ENCODE measurements around the gene TWSG1. TPM values are rescaled to one million over a fixed set of nuclear protein-coding genes. Genes with fewer than 3 reads are reported as not detected.
"Not testable (repeated sequence)": the region's sequence is repeated elsewhere in the genome, so short reads cannot be mapped to it uniquely, and the experiment has no call there.

The TWSG1 gene
- polyA plus RNA-seq, 5 donors: 60.2 to 99.0 (median 70.5) TPM

DNA sequence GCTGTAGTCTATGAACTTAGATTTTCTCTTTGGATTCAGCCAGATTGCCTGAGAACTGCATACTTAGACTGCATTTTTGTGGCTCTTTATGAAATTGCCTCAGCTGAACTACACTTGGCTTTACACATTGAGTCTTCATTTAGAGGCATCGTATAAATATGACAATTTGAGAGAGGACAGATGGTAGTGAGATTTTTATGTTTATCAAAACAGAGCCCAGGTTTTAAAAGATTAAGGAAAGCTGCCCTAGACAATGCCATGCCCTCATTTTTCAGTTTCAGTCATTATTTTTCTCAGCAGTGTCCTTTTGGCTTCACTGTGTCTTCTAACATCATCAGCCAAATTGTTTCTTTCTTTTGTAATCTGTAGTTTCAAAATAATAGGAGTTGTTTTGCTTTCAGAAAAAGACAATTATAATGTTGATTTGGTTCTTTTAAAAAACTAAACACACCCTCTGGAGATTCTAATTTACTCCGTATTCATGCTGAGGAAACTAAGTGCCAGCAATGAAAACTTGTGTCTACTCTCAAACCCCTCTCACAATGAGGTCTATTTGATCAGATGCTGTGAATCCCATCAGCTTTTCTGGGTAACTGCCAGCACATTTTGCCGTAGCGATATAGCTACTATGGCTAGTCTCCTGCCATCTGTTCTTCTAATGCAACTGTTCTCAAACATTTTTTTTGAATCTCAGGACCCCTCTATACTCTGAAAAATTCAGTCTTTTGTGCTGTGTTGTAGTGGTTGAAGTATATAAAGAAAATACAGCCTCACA, 46.2 kb downstream of the TWSG1 start:
- peak; percentile 59 to 63 for DNase-seq

DNA sequence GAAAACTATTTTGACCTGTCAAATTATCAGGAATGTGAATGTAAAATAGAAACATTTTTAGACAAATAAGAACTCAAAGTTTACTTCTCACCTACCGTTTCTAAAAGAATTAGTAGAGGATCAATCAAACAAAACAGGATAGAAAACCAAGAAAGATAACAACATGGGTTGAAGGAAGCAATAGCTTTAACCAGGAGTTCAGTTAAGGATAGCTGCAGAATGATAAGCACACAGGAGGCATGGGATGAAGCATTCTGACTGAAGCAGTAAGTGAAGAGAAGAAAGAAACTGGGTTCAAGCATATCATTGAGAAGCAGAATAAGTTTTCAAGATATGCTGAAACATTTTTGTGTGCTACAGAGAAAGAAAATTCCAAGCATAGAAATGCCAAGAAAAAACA, 52.3 kb downstream of the TWSG1 start:
- no peak for DNase-seq

DNA sequence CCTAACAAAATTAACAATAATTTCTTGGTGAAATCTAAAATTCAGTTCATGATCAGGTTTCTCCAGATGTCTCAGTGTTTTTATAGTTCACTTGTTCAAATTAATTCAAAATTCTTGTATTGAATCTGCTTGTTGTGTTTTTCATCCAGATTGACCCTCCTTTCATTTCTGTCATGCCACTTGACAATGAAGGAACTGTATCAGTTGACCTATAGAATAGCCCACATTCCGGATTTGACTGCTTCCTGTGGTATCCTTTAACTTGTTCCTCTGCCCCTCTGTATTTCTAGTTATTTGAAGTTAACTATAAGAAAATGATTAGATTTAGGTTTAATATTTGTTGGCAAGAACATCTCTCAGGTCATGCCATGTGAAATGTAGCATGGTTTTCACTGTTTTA, 53.3 kb downstream of the TWSG1 start:
- no peak for DNase-seq

DNA sequence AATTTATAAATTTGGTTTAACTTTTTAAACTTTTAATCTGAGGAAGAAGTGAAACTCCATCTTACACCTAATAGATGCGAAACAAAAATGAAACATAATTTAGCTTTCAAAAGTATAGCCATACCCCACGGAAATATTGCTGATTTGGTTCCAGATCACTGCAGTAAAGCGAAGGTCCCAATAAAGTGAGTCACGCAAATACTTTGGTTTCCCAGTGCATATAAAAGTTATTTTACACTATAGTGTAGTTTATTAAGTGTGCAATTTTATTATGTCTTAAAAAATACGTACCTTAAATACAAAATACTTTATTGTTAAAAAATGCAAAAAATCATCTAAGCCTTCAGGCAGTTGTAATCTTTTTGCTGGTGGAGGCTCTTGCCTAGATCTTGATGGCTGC, 55.1 kb downstream of the TWSG1 start:
- no peak for DNase-seq

DNA sequence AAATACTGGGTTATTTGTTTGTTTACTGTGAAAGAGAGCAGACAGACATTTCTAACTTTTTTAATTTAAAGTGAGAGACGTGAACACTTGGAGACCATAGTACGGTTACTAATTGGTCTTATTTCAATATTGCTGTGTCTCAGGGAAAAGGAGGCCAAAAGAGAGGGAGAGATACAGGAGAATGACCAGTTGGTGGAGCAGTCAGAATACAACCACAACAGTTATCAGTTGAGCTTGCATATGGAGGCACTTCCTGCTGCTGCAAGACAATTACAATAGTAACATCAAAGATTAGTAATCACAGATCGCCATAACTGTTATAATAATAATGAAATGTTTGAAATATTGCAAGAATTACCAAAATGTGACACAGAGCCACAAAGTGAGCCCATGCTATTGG, 58.2 kb downstream of the TWSG1 start:
- no peak for DNase-seq

DNA sequence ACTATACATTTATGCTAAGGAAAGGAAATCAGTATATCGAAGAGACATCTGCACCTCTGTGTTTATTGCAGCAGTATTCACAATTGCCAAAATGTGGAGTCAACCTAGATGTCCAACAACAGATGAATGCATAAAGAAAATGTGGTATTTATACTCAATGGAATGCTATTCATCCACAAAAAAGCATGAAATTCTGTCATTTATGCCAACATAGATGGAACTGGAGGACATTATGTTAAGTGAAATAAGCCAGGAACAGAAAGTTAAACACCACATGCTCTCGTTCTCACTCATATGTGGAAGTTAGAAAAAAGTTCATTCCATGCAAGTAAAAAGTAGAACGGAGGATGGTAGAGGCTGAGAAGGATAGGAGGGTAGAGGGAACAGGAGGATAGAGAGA, 59.5 kb downstream of the TWSG1 start:
- no peak for DNase-seq

DNA sequence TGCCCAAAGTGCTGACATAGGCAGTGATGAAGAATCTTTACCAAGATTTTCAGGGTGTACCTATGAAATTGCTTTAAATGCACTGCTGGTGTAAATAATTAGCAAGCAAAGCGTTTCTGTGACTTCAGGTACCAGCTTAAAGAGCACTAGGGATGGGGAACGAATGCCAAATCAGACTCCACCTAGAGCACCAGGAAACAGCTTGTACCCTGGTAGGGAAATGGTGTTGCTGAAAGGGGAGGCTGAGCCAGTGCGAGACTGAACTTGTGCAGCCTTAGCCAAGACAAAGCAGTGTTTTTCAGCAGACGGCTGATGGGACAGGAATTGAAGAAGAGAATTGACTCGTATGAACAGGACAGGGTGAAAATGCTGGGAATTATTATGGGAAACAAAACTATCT, 65.6 kb downstream of the TWSG1 start:
- DNase-seq: no peak

DNA sequence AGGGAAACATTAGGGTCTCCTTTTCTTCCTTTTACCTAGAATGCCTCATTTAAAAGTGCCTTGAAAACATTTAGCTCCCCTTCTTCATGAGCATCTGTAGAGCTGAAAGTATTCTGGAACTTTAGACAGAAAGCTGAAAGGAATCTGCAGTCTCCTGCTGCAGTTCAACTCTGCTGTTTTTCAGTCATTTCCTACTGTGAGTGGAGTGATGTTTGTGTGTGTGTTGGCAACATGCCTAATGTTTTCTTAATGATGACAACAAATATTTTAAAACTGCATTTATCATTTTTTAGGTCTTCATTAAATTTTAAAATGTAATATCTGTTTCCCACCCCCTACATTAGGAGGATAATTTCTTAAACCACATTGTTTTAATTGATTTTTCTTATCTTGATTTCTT, 66.6 kb downstream of the TWSG1 start:
- no peak for DNase-seq

DNA sequence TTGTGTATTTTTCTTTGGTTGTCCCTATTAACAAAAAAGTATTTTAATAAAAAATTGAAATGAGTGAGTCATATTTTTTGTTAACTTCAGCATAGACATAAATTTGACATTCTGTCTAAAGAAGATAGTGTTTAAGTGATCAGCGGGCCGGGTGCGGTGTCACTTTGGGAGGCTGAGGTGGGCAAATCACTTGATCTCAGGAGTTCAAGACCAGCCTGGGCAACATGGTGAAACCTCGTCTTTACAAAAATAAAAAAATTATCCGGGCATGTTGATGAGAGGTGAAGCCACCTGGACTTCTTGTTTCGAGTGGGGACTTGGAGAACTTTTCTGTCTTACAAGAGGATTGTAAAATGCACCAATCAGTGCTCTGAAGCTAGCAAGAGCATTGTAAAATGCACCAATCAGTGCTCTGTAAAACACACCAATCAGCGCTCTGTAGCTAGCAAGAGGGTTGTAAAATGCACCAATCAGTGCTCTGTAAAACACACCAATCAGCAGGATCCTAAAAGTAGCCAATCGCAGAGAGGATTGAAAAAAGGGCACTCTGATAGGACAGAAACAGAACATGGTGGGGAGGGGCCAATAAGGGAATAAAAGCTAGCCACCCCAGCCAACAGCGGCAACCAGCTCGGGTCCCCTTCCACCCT, 67.9 kb downstream of the TWSG1 start:
- DNase-seq: not testable (repeated sequence)

DNA sequence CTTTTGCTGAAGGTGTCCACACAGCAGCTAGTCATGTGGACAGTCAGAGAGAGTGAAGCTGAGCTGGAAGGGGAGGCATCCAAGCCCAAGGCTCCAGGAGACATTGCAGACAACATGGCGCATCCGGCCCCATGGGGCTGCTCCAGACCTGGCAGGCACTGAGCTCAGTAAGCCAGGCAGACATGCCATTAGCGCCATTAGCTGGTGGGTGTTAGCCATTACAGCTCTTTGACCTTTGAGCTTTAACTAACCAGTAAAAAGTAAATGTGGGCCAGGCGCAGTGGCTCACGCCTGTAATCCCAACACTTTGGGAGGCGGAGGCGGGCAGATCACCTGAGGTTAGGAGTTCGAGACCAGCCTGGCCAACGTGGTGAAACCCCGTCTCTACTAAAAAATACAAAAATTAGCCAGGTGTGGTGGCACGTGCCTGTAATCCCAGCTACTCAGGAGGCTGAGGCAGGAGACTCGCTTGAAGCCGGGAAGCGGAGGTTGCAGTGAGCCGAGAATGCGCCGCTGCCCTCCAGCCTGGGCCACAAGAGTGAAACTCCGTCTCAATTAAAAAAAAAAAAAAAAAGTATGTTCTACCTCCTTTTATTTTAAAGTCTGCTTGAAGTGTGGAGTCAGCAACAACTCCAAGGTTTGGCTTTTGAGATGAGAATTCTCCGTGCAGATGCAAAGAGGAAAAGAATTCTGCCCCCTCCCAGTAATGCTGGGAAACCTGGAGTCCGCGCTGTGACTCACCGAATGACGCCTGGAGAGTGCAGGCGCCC, 69.4 kb downstream of the TWSG1 start:
- no peak for DNase-seq

DNA sequence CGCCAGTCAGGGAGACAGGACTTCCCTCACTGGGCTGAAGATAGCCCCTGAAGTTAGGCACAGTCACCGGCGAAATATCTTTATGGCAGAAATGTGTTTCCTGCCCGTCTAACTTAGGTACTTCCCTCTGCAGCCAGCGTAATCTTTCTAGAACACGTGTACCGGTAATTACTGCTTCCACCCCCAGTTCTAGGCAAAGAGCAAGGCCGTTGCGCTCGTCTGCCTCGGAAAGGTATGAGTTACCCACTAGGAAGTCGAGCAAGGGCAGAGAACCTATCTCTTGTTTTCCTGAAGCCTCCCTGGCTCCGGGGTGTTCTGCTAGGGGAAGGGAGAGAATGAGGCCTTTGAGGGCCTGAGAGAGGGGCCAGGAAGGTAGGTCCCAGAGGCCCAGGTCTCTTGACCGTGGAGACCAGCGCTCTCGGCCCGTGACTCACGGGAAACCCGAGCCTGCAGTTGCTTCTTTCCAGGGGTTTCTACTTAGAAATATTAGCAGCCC, 70.0 kb downstream of the TWSG1 start:
- no peak for DNase-seq

DNA sequence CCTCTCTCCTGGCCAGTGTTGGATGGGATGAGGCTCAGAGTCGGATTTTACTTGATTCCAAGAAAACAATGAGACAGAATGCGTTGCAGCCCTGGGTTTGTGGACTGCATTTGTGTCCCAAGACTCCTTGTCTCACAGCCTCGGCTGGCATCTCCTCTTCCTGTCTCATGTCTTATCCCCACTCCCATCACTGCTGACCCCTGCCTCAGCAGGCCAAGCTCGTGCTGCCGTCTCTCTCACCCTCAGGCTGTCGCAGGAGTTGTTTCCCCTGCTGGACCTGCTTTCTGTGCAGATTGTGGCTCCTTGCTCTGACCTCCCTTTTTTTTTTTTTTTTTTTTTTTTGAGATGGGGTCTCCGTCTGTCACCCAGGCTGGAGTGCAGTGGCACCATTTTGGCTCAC, 70.6 kb downstream of the TWSG1 start:
- DNase-seq: no peak

DNA sequence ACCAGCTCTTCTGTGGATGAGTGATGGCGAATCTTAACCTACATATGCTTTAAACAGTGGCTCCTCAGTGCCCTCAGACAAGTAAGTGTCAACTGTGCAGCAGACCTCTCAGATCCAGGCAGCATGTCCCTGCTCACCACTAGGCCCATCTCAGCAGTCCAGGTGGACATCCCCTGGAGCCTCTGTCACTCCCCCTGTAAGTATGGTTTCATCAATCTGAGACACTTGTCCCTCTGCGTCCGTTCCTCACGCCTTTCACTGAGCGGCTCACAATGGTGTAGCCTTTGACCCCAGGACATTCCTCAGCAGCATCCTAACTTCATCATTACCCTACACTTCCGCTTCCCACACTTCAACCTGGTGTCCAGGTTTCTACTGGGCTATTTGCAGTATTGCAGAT, 71.4 kb downstream of the TWSG1 start:
- DNase-seq: no peak

DNA sequence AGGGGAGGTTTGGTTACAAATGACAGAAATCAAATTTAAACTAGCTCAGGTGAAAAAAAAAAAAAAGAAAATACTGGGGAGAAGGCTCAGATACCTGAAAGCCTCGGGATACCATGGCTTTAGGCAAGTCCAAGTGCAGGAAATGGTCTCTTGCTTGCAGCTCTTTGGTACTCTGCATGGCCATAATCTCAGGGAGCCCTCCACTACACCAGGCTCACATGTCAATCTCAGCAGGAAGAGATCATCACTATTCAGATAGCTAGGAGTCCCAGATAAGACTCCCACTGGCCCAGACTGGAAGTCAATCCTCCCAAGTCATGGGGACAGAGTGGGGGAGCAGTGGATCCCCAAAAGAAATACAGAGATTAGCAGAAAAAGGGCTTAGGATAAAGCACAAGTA, 75.9 kb downstream of the TWSG1 start:
- no peak for DNase-seq

DNA sequence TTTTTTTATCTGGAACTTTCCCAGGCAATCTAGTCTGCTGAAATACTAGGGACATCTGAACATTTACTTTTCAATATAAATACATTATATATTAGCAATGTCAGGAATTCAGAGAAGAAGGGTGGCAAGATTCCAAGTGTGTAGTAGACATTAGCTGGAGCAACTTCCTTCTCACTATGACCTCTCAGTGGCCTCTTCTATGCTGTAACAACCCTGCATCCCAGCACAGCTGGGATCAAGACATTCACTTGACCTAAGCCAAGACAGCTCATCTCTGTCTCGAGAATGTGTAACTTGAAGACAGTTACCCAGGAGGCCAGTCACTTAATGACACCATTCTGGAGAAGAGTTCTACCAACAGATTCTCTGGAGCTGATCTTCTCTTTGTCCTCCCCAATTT, 79.0 kb downstream of the TWSG1 start:
- DNase-seq: peak; percentile 51 to 62

DNA sequence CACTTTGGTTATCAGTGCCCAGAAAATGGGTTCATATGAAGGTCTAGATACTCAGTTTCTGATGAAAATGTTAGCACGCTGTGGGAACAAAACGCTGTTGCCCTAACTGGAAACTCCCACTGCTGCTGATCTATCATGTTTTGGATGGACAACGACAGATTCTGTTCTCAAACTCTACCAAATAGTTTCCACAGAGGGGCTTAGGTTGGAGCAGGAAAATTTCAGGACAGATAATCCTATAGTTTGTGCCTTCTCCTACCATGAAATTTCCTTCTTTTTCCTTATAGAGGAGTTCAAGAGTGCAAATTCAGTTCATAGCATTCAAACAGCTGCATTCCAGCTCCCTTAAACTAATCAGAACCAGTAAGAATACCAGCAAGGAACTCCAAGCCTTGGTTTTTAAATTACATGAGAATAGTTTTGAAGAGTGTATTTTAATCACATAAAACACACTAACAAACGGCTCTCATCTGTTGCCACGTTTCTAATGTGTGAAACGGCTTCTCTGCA, 82.0 kb downstream of the TWSG1 start:
- no peak for DNase-seq

DNA sequence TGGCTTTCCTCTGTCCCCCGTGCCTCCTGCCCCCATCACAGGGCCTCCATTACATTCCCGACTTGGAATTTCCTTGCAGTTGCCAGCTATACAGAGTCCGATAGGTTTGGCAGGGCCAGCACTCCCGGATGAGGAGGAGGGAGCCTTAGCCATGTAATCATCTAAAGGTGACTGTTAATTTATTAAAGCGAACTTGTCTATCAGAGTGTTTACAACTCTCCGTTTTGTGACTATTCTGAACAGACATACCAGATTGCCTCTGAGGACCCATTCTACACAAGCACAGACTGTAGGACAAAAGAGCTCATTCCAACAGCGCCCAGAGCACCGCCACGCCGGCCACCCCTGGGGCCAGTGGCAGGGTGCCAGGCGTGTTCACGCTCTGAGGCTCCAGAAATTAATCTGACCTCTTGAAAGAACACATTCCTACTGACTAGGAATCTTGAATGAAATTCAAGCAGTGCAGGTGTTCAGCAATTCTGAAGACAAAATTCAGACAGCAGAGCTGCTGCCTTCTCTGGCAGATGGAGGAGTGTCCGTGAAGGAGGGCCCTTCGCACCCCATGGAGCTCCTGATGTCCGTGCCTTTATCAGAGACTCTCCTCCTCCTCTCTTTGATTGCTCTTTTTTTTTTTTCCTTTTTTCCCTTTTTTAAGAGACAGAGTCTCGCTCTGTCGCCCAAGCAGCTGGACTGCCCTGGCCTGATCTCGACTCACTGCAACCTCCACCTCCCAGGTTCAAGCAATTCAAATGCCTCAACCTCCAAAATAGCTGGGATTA, 82.7 kb downstream of the TWSG1 start:
- DNase-seq: peak; percentile 73 to 79

DNA sequence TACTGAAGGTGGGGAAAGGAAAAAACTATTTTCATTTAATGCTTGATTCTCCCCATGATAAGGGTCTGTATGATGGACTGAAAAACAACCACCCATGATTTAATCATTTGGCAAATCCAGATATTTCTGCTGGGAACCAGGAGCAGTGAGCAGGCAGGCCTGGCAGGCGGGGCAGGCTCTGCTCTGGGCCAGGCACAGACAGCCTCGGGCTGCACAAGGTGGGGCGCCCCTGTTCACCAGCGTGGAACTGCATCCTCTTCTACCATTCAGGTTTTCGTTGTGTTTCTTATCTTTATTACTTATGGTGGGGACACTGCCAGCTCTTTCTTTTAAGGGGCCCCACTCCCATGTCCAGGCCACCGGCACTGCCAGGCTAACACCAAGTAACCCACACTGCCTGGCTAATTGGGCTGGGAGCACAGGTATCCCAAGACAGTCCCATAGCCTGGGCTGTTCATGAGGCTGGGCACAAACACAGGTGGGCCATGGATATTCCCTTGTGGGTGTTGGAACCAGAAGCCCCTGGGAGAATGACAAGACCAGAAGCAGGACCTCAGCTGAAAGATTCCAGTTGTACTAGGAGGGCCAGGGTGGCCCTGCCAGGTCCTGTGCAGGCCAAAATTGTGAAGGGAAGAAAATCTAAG, 83.6 kb downstream of the TWSG1 start:
- no peak for DNase-seq

DNA sequence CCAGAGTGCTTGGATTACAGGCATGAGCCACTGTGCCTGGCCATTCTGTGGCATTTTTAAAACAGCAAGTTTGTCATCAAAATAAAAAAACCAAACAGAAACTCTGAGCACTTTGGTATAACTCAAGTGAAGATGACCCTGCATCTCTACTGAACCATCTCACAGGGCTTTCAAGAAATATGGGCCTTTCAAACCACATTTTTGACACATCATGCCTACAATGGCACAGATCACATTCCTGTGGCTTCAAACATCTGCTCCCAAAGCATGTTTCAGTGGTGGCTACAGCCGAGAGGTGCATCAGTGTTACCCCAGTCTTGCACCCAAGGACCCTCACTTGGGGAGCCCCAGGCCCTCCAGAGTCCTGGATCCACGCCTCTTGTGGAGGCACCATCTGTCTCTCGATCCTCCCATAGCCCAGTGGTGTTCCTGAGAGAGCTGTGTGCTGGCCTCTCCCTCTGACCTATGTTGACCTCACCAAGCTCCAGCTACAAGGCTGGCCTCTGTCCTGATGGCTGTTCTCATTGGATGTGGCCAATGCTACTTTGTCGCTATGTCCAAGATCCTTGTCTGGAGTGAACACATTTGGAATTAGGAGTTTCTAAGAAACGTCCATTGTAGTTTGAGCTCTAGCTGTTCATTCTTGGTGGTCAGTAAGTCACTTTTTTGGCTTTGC, 85.5 kb downstream of the TWSG1 start:
- DNase-seq: no peak

DNA sequence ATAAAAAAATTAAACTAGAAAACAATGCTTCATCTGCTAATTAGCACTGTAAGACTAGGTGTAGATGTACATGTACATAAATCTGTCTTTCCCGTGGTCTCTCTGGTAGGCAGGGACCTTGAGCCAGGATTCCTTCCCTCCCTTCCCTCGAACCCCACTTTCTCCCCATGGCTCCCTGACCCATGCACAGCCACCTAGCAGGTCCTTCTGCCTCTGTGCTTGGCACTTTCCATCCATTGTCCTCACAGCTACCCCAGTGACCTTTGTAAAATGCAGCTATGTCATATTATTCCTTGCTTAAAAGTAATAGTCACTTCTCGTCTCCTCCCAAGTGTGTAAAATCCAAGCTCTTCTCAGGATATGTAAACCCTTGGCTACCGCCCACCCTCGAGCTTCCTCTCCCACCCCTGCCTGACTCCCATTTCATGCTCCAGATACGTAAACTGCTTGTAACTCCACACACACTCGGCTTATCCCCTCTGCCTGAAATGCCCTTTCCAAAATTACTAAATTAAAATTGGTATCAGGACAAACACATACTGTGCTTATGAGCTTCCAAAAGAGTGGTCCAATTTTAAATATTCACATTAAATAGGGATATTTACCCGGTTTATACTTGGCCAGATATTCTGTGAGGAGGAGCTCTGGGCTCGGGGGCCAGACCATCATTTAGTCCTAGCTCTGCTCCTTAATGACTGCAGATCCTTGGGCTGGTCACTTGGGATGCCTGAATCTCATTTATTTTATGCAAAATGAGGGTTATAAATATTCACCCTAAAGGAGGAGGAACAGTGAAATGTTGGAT, 86.7 kb downstream of the TWSG1 start:
- no peak for DNase-seq

Measured in right lung (tissue), 5 donors.